ENCODE data around the gene LETM1. TPM values are rescaled to one million over a fixed set of nuclear protein-coding genes. Genes with fewer than 3 reads are reported as not detected.

Gene LETM1
- total and polyA plus RNA-seq, 2 donors (not counting 3 experiments of a cell fraction or from before 2014, with no cell fraction given), result 25.6 to 62.5 TPM

DNA sequence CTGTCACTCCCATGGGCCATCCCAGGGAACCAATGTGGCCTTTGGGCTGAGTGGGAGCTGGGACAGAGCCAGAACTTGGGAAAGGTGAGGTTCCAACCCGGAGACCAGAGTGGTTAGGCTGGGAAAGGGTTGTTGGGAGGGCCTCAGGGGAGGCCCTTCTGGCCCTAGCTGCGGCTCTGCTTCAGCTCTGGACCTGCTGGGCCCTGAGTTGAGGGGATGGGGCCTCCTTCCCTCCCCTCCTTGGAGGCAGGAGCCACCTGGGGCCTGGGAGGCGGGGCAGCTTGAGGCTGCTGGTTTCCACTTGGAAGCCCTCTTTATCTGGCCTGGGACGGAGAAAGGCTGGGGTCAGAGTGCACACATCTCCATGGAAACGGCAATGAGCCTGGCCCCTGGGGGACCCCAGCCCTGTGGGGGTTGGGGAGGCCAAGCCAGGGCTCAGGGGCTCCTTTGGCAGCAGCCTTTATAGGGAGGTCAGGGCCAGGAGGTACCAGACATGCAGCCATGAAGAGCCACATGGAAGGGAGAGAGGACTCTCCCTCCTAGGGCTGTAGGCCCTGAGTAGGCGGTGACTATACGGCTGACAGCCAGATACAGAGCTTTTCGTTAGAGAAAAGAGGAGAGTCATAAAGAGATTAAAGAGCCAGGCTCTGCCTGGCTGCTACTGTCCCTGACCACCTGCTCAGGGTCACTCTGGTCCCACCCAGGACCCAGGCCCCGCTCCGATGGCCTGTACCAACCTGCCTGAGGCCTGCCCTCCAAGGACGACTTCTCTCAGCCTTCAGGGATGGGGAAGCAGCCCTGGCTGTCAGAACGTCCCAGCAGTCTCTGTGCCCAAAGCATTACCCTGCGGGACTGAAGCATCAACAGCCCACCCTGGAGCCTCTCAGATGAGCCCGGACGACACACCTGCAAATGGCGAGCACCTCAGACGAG lies 8.4 kb upstream of the LETM1 start:
- Histone ChIP-seq H3K79me2 (ENCODE audit: control insufficient read depth, insufficient read depth, low read length) (no peaks in the 10 kb centered on the region), H3K9me3 (replicated peaks; ENCODE audit: control insufficient read depth, insufficient read depth, low read length) (no peaks in the 10 kb centered on the region), H3K36me3 (ENCODE audit: control insufficient read depth in 2 of 2, extremely low read depth in 1 of 2, insufficient read depth in 2 of 2, low read length in 2 of 2) (no peaks in the 10 kb centered on the region), H3K27ac (ENCODE audit: insufficient read depth, low read depth, low read length) (no peak overlapping the region), H3K9me1 (replicated peaks; ENCODE audit: control insufficient read depth, extremely low read depth, insufficient read depth, low read length) (no peaks in the 10 kb centered on the region), H3K27me3 (ENCODE audit: control insufficient read depth in 2 of 2, insufficient read depth in 2 of 2, low read length in 2 of 2) (peaks cover 0 to 1% of the 10 kb centered on the region in 2 experiments), H4K20me1 (replicated peaks; ENCODE audit: control insufficient read depth, extremely low read depth, insufficient read depth, low read length) (no peaks in the 10 kb centered on the region), H3K4me1 (ENCODE audit: control insufficient read depth, extremely low read depth, insufficient read depth, low read length) (no peaks in the 10 kb centered on the region), H2AFZ (ENCODE audit: low read depth, low read length) (no peak overlapping the region), H3K4me2 (ENCODE audit: insufficient read depth, low read length) (no peak overlapping the region), H3K4me3 (replicated peaks in 1 of 3; ENCODE audit: insufficient read depth in 1 of 3, low read depth in 1 of 3, low read length in 3 of 3) (no peak overlapping the region), H3K9ac (replicated peaks; ENCODE audit: extremely low read depth, insufficient read depth, low read length) (no peak overlapping the region)
- TF ChIP-seq GATA2 (IDR thresholded peaks at IDR 0.05; ENCODE audit: insufficient read depth, insufficient read length, low read depth, low read length), result no peak
- no peak for TF ChIP-seq POLR2A (IDR thresholded peaks at IDR 0.05; ENCODE audit: low read depth, low read length)
- no peak for TF ChIP-seq JUN (IDR thresholded peaks at IDR 0.05; ENCODE audit: borderline replicate concordance, insufficient read depth, insufficient read length, low read depth)
- TF ChIP-seq FOS (IDR thresholded peaks at IDR 0.05; ENCODE audit: borderline replicate concordance, insufficient read depth, low read length), result no peak
- no peak for TF ChIP-seq MYC (IDR thresholded peaks at IDR 0.05; ENCODE audit: low read depth, low read length)
- no peak for TF ChIP-seq EZH2 (IDR thresholded peaks at IDR 0.05; ENCODE audit: borderline replicate concordance, low read depth, low read length, severe bottlenecking)
- no peak for TF ChIP-seq POLR2AphosphoS5 (IDR thresholded peaks at IDR 0.05; ENCODE audit: insufficient read depth, low read depth, low read length)
- TF ChIP-seq, protein P1, sequence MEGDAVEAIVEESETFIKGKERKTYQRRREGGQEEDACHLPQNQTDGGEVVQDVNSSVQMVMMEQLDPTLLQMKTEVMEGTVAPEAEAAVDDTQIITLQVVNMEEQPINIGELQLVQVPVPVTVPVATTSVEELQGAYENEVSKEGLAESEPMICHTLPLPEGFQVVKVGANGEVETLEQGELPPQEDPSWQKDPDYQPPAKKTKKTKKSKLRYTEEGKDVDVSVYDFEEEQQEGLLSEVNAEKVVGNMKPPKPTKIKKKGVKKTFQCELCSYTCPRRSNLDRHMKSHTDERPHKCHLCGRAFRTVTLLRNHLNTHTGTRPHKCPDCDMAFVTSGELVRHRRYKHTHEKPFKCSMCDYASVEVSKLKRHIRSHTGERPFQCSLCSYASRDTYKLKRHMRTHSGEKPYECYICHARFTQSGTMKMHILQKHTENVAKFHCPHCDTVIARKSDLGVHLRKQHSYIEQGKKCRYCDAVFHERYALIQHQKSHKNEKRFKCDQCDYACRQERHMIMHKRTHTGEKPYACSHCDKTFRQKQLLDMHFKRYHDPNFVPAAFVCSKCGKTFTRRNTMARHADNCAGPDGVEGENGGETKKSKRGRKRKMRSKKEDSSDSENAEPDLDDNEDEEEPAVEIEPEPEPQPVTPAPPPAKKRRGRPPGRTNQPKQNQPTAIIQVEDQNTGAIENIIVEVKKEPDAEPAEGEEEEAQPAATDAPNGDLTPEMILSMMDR (IDR thresholded peaks at IDR 0.05; ENCODE audit: extremely low read depth in 1 of 2, insufficient read depth in 1 of 2, low read depth in 1 of 2, low read length in 2 of 2), result no peak
- no peak for FAIRE-seq
- ChIA-PET CTCF (no interaction called here), POLR2A (no interaction called here)
- dilution Hi-C loops (cut with MboI; ENCODE audit: extremely low pct_ligation_motif_present, low sequenced_read_pairs) (no loop called here), intact Hi-C loops (cut with micrococcal nuclease) (no loop called here)
- no peak for DNase-seq (ENCODE audit: low read depth, low spot score)
- BruUV-seq (replicated peaks), result no TSS peak

Measured in endothelial cell of umbilical vein (primary cell).